Left ventricle myocardium inferior (tissue), 1 donor: ENCODE measurements around the gene BCL11B. TPM values are rescaled to one million over a fixed set of nuclear protein-coding genes. Genes with fewer than 3 reads are reported as not detected.

ENCODE experiments used
- DNase-seq: peaks from one replicate; pipeline ENCODE4 v3.0.0-alpha.2; 2020
- H3K27ac ChIP-seq: fragments of 200-600 bp; replicated peaks from 2 replicates; pipeline ENCODE4 v1.8.0; 2021
- H3K27me3 ChIP-seq: fragments of 200-600 bp; 2 replicates; pipeline ENCODE4 v1.8.0; 2021; ENCODE audit warnings: low read depth
- H3K36me3 ChIP-seq: fragments of 200-600 bp; 2 replicates; pipeline ENCODE4 v1.8.0; 2021
- H3K4me1 ChIP-seq: fragments of 200-600 bp; 2 replicates; pipeline ENCODE4 v1.8.0; 2021
- H3K4me3 ChIP-seq: fragments of 200-600 bp; 2 replicates; pipeline ENCODE4 v1.8.0; 2021; ENCODE audit warnings: mild to moderate bottlenecking, moderate library complexity
- H3K9me3 ChIP-seq: fragments of 200-600 bp; replicated peaks from 2 replicates; pipeline ENCODE4 v1.8.0; 2021
- CTCF ChIP-seq: fragments of 200-600 bp; IDR thresholded peaks from 2 replicates; pipeline ENCODE4 v1.8.0; 2021; ENCODE audit warnings: antibody characterized with exemption, mild to moderate bottlenecking, borderline replicate concordance
- intact Hi-C: fragments of 100-400 bp; cut with micrococcal nuclease; formaldehyde crosslinking; loops from one replicate; pipeline ENCODE4 v1.11.0; 2022
- total RNA-seq: library from RNA; stranded (reverse); fragmentation: NEBNext Ultra II Directional; extraction: Animal tissue kit (Norgen Biotek cat#: 25700); gene quantifications from one replicate; pipeline ENCODE4 v1.2.1, GENCODE V29; 2021
- donor health status: DM: no; HTN: yes; CAD: no; lungs with severe emphysema.

BCL11B gene
- total RNA-seq, 1 donor from 2014 or later: 0.11 TPM

DNA sequence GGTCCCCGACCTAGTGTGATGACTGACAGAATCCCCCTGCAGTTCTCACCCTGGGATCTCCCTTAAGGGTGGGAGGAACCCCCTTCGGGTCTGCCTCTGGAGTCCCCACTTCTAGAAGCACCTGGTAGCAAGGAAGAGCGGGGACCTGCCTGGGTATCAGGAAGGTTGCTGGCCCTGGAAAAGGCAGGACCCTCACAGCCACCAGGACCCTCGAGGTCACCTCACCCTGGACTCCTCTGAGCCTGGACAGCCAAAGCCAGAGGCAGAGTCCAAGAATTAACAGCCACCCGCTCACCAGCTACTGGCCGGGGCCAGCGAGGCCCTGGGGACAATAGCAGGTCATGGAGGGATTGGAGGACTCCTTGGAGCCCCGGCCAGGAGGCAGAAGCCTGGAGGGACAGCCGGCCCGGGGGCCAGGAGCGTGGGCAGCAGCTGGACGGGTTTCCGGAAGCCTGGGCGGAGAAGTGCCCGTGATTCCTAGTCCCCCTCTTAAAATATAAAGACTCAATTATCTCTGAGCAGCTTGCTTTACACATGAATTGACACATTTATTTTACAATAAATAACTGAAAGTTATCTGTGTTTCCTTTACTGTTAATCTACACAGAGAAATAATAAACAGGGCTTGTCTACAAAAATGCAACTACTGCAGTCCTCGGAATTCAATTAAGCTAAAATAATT, 17.5 kb downstream of the BCL11B start:
- no peak for DNase-seq
- Histone ChIP-seq H3K27ac (no peak overlapping the region), H3K4me3 (no peak overlapping the region), H3K9me3 (no peaks in the 10 kb centered on the region), H3K36me3 (no peaks in the 10 kb centered on the region), H3K4me1 (no peaks in the 10 kb centered on the region), H3K27me3 (peaks cover 100% of the 10 kb centered on the region)
- no peak for TF ChIP-seq CTCF
- intact Hi-C loops: no loop called here

GRCh38 chr14:99253890-99254289, 18.1 kb downstream of the BCL11B start:
- H3K36me3 ChIP-seq: no peaks in the 10 kb centered on the region
- no peak for TF ChIP-seq CTCF
- no peaks in the 10 kb centered on the region for H3K4me1 ChIP-seq
- no peak overlapping the region for H3K4me3 ChIP-seq
- DNase-seq: no peak
- H3K27me3 ChIP-seq: peaks cover 100% of the 10 kb centered on the region
- intact Hi-C loops: no loop called here
- no peak overlapping the region for H3K27ac ChIP-seq
- H3K9me3 ChIP-seq: no peaks in the 10 kb centered on the region

DNA sequence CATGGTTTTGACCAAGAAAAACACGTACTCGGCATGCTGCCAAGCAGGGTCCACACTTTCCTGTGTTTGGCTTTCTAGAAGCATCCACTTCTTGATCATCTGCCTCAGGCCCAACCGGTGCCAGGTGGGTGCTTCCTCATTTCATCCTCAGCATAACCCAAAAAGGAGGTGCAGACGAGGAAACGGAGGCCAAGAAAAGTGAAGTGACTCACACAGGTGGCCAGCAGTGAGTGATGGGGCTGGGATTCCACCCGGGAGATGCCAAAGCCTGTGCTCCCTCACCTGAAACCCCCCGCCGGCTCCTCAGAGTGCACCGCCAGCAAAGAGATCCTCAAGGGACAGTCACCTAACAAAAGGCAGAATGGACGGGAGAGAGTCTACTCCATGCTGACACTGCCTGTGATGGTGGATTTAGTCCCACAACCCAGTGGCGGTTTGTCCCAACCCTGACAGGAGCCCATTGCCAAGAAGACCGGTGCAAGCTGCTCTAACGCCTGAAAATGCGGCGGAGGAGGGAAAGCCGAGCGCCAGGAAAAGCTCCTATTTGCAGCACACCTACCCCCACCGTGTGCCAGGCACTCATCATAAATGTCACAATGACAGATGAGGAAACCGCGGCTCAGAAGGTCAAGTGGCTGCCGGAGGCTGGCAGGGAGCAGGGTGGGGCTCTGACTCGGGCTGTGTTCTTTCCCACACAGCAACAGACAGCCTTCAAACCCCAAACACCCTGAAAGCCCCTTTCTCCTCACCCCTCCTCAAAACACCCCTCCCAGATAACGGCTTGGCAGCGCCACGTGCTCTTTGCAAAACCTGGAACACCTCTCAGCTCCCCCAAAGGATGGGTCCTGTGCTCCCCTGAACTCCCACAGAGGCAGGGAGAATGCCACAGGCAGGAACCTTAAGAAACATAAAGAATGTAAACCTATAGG, 18.8 kb downstream of the BCL11B start:
- no peaks in the 10 kb centered on the region for H3K4me1 ChIP-seq
- DNase-seq: no peak
- intact Hi-C loops: no loop called here
- H3K36me3 ChIP-seq: no peaks in the 10 kb centered on the region
- H3K27me3 ChIP-seq: peaks cover 100% of the 10 kb centered on the region
- no peaks in the 10 kb centered on the region for H3K9me3 ChIP-seq
- H3K27ac ChIP-seq: no peak overlapping the region
- TF ChIP-seq CTCF: no peak
- H3K4me3 ChIP-seq: no peak overlapping the region

GRCh38 chr14:99252443-99252939, 19.5 kb downstream of the BCL11B start:
- no peaks in the 10 kb centered on the region for H3K36me3 ChIP-seq
- no peaks in the 10 kb centered on the region for H3K9me3 ChIP-seq
- no peak for DNase-seq
- no peak for TF ChIP-seq CTCF
- no peak overlapping the region for H3K4me3 ChIP-seq
- no peak overlapping the region for H3K27ac ChIP-seq
- intact Hi-C loops: no loop called here
- no peaks in the 10 kb centered on the region for H3K4me1 ChIP-seq
- peaks cover 100% of the 10 kb centered on the region for H3K27me3 ChIP-seq

DNA sequence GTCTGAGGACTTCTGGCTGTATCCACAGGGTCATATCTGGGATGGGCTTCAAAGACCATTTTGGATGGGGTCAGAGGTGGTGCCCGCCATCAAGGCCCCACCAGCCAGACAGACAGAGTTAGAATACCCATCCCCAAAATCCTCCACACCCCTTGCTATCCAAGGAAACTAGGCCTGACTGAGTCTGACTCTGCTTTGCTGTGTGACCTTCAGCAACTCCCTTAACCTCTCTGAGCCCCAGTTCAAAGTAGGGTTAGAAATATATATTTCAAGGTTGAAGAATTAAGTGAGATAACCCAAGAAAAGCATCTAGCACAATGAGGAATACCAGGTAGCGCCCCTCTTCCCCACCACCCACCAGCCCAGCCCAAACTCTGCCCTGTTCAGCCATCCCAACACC, 20.3 kb downstream of the BCL11B start:
- no peak for TF ChIP-seq CTCF
- Histone ChIP-seq H3K27ac (no peak overlapping the region), H3K4me1 (peaks cover 2% of the 10 kb centered on the region), H3K27me3 (peaks cover 100% of the 10 kb centered on the region), H3K4me3 (no peak overlapping the region), H3K36me3 (no peaks in the 10 kb centered on the region), H3K9me3 (no peaks in the 10 kb centered on the region)
- intact Hi-C loops: no loop called here
- no peak for DNase-seq
